Spleen (tissue), 11 donors: ENCODE results near the gene GTF2H4. TPM values are rescaled to one million over a fixed set of nuclear protein-coding genes. Genes with fewer than 3 reads are reported as not detected.
A peak's percentile ranks its signal among the peaks of the same experiment; 100 is the strongest.

Source experiments
- DNase-seq: peaks from one replicate; pipeline ENCODE4 v3.0.0-alpha.2; 2020
- H3K27ac ChIP-seq, 8 donors: fragments of 200-600 bp; sonication (generic) in 7 of 8; 1 replicate in 4 of 8; 2 replicates in 4 of 8; pipeline versions ENCODE4 v1.5.0 to v1.8.0; 2016 to 2021; ENCODE audit warnings: inconsistent platforms in 4 of 8, mild to moderate bottlenecking in 4 of 8, moderate library complexity in 1 of 8
- H3K27me3 ChIP-seq, 7 donors: fragments of 200-600 bp; sonication (generic) in 6 of 7; replicated peaks in 1 of 7; 1 replicate in 4 of 7; 2 replicates in 3 of 7; pipeline versions ENCODE4 v1.5.0 to v1.8.0; 2016 to 2021; ENCODE audit warnings: inconsistent platforms in 3 of 7, mild to moderate bottlenecking in 1 of 7
- H3K36me3 ChIP-seq, 6 donors: fragments of 200-600 bp; sonication (generic) in 5 of 6; 1 replicate in 4 of 6; 2 replicates in 2 of 6; pipeline versions ENCODE4 v1.5.0 to v1.8.0; 2016 to 2021; ENCODE audit warnings: inconsistent platforms in 2 of 6
- H3K4me1 ChIP-seq, 6 donors: fragments of 200-600 bp; sonication (generic) in 5 of 6; 1 replicate in 3 of 6; 2 replicates in 3 of 6; pipeline versions ENCODE4 v1.5.0 to v1.8.0; 2016 to 2021; ENCODE audit warnings: inconsistent platforms in 3 of 6
- H3K4me3 ChIP-seq, 8 donors: fragments of 200-600 bp; sonication (generic) in 7 of 8; 1 replicate in 4 of 8; 2 replicates in 4 of 8; pipeline versions ENCODE4 v1.5.0 to v1.8.0; 2016 to 2021; ENCODE audit warnings: inconsistent platforms in 4 of 8, mild to moderate bottlenecking in 4 of 8, moderate library complexity in 2 of 8
- H3K9me3 ChIP-seq, 8 donors: fragments of 200-600 bp; sonication (generic) in 7 of 8; 1 replicate in 4 of 8; 2 replicates in 4 of 8; pipeline versions ENCODE4 v1.5.0 to v1.8.0; 2016 to 2021; ENCODE audit warnings: inconsistent platforms in 4 of 8
- POLR2A ChIP-seq, 3 donors: fragments of 450-650 bp; IDR thresholded peaks; one replicate each; pipeline ENCODE4 v1.5.1; 2017; ENCODE audit warnings: antibody characterized with exemption in 3 of 3, mild to moderate bottlenecking in 1 of 3
- POLR2AphosphoS5 ChIP-seq, 3 donors: sonication (generic); formaldehyde crosslinking; IDR thresholded peaks; one replicate each; pipeline ENCODE4 v1.5.1; 2017; ENCODE audit warnings: antibody characterized with exemption in 3 of 3
- WGBS, 5 donors: extraction: QIAGEN DNeasy Blood & Tissue Kit in 3 of 5; methylation state at CpG; one replicate each; pipeline versions ENCODE4 v1.1.5 to v1.1.7; 2013 to 2018; 5-methylcytosine and 5-hydroxymethylcytosine counted together
- intact Hi-C: fragments of 100-400 bp; cut with DNase I; formaldehyde crosslinking; loops from one replicate; pipeline ENCODE4 v1.15.0; 2023; ENCODE audit warnings: low total_unique reads
- polyA plus RNA-seq, 3 donors: library from polyadenylated mRNA; stranded (reverse); fragments of 200-250 nt; gene quantifications; one replicate each; pipeline ENCODE4 v1.2.1, GENCODE V29; 2013
- total RNA-seq, 7 donors: library from RNA; depleted of rRNA in 3 of 7; stranded (reverse); fragments of >200 nt in 3 of 7; fragmentation: NEBNext Ultra II Directional in 4 of 7; extraction: Animal tissue kit (Norgen Biotek cat#: 25700) in 4 of 7; gene quantifications; one replicate each; pipeline versions ENCODE4 v1.1.0 to v1.2.1, GENCODE V29; 2016 to 2021
- TF ChIP-seq, protein P1 (sequence below), 11 experiments: fragments of 200-600 bp in 7 of 11; fragments of 450-650 bp in 4 of 11; sonication (generic) in 4 of 11; IDR thresholded peaks in 8 of 11; conservative IDR thresholded peaks in 3 of 11; 1 replicate in 7 of 11; 2 replicates in 4 of 11; pipeline versions ENCODE4 v1.4.0 to v1.8.0; 2016 to 2021; ENCODE audit warnings: antibody characterized with exemption in 11 of 11, inconsistent platforms in 4 of 11, mild to moderate bottlenecking in 1 of 11
- donor health status: healthy with polysubstance abuse.
- donor health status: DM: no; HTN: no; CAD: no; lungs with moderate emphysema.
- donor health status: DM: no; HTN: no; CAD: no.
- donor health status: Bipolar disorder and iron deficiency.
- donor health status: healthy.
- donor health status: DM: no; HTN: no; CAD: no.
- donor health status: DM: yes; HTN: yes; CAD: no.

GTF2H4 gene
- total and polyA plus RNA-seq, 10 donors = 20.6 to 49.7 (median 29.3) TPM

DNA sequence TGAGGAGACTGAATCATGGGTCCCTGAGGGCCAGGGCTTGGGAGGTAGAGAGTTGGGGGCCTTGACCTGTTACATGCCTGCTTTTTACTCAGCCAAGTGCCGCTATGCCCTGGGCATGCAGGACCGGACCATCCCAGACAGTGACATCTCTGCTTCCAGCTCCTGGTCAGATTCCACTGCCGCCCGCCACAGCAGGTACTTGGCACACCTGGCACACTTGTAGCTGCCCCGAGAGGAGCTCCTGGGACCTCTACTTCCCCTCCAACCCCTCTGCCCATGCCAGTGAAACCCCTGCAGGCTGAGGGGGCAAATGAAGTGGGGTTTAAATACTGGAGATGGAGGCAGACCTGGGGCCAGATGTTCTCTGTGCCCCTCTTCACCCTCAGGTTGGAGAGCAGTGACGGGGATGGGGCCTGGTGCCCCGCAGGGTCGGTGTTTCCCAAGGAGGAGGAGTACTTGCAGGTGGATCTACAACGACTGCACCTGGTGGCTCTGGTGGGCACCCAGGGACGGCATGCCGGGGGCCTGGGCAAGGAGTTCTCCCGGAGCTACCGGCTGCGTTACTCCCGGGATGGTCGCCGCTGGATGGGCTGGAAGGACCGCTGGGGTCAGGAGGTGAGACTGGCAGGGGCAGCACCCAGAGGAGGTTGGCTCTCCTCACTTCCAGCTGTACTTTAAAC lies 19.1 kb upstream of the GTF2H4 start:
- peak; percentile 66 for DNase-seq
- intact Hi-C loops = no loop called here
- WGBS, 5 donors = 89 to 93% (median 91%) methylated on average over 10 to 18 of the region's 18 CpGs

DNA sequence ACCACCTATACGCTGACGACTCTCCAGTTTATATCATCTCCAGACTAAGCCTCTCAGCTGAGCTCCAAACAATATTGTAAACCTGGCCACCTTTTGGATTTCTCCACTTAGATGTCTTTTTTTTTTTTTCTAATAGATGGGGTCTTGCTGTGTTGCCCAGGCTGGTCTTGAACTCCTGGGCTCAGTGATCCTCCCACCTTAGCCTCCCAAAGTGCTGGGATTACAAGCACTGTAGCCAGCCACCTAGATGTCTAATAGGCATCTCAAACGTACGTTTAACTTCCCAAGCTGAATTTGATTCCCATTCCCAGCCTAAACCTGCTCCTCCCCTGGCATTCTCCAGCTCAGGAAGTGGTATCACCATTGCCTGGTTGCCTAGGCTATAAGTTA lies 18.5 kb upstream of the GTF2H4 start:
- Histone ChIP-seq H3K36me3 (peaks cover 0 to 56% (median 22%) of the 10 kb centered on the region in 6 donors), H3K4me1 (peaks cover 6 to 36% (median 20%) of the 10 kb centered on the region in 6 donors), H3K27ac (no peak overlapping the region), H3K4me3 (no peak overlapping the region), H3K9me3 (no peaks in the 10 kb centered on the region), H3K27me3 (peaks cover 0 to 16% (median 0%) of the 10 kb centered on the region in 7 donors)
- TF ChIP-seq POLR2A (IDR thresholded peaks at IDR 0.05) (no peak), POLR2AphosphoS5 (IDR thresholded peaks at IDR 0.05) (no peak)
- TF ChIP-seq, protein P1, sequence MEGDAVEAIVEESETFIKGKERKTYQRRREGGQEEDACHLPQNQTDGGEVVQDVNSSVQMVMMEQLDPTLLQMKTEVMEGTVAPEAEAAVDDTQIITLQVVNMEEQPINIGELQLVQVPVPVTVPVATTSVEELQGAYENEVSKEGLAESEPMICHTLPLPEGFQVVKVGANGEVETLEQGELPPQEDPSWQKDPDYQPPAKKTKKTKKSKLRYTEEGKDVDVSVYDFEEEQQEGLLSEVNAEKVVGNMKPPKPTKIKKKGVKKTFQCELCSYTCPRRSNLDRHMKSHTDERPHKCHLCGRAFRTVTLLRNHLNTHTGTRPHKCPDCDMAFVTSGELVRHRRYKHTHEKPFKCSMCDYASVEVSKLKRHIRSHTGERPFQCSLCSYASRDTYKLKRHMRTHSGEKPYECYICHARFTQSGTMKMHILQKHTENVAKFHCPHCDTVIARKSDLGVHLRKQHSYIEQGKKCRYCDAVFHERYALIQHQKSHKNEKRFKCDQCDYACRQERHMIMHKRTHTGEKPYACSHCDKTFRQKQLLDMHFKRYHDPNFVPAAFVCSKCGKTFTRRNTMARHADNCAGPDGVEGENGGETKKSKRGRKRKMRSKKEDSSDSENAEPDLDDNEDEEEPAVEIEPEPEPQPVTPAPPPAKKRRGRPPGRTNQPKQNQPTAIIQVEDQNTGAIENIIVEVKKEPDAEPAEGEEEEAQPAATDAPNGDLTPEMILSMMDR (IDR thresholded peaks at IDR 0.05 in 8 of 11, conservative IDR thresholded peaks at IDR 0.05 in 3 of 11) = no peak
- intact Hi-C loops = no loop called here
- DNase-seq = no peak
- WGBS, 5 donors = 73 to 89% (median 81%) methylated on average over 4 of the region's 4 CpGs

More for the DNA sequence above, 19.1 kb upstream of the GTF2H4 start:
- Histone ChIP-seq H3K36me3 (peaks cover 0 to 51% (median 20%) of the 10 kb centered on the region in 6 donors), H3K9me3 (no peaks in the 10 kb centered on the region), H3K4me1 (peaks cover 6 to 40% (median 22%) of the 10 kb centered on the region in 6 donors), H3K4me3 (no peak overlapping the region), H3K27ac (no peak overlapping the region), H3K27me3 (peaks cover 0 to 22% (median 0%) of the 10 kb centered on the region in 7 donors)
- TF ChIP-seq, protein P1 (IDR thresholded peaks at IDR 0.05 in 8 of 11, conservative IDR thresholded peaks at IDR 0.05 in 3 of 11) = no peak
- TF ChIP-seq POLR2A (IDR thresholded peaks at IDR 0.05) (no peak), POLR2AphosphoS5 (IDR thresholded peaks at IDR 0.05) (no peak)

DNA sequence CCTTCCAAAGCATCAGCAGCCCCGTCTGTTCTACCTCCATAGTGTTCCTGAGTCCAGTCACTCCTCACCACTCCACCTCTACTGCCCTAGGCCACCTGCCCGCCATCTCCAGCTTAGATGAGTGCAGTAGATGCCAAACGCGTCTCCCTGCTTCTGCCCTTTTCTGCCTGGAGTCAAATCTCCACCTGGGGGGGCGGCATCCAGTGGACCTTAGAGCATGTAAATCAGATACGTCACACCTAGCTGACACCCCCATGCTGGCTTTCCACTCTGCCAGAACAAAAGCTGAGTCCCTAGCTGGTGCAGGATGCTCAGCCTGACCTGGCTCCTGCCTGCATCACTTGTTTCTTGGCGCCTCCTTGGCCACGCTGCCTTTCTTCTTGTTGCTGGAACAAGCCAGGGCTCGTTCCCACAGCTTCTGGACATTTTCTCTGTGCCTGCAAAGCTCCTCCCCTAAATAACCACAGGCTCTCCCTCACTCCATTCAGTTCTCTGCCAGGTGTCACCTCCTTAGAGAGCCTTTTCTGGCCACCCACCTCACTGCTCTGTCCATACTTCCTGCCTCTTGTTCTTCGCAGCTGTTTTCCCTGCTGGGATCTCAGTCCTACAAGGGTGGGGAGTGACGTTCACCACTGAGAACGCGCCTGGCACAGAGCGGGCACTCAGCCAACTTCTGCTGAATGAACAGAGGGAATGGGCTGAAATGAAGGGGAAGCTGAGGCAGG lies 17.9 kb upstream of the GTF2H4 start:
- Histone ChIP-seq H3K27me3 (peaks cover 0 to 10% (median 0%) of the 10 kb centered on the region in 7 donors), H3K36me3 (peaks cover 0 to 62% (median 25%) of the 10 kb centered on the region in 6 donors), H3K4me1 (peaks cover 5 to 30% (median 15%) of the 10 kb centered on the region in 6 donors), H3K4me3 (no peak overlapping the region), H3K9me3 (no peaks in the 10 kb centered on the region), H3K27ac (no peak overlapping the region)
- peak; percentile 51 for DNase-seq
- TF ChIP-seq POLR2A (IDR thresholded peaks at IDR 0.05) (no peak), POLR2AphosphoS5 (IDR thresholded peaks at IDR 0.05) (no peak)
- TF ChIP-seq, protein P1 (IDR thresholded peaks at IDR 0.05 in 8 of 11, conservative IDR thresholded peaks at IDR 0.05 in 3 of 11) = no peak
- whole genome bisulfite sequencing, 5 donors = 84 to 91% (median 87%) methylated on average over 14 of the region's 14 CpGs
- intact Hi-C loops = no loop called here
